Stimulated activated CD4-positive, alpha-beta T cell treated with anti-CD3 and anti-CD28 coated beads, Interleukin-4, amount 100 ng/mL, for 1 hour (primary cell): ENCODE data around the gene TSPAN33.
"Not testable (repeated sequence)": the region's sequence is repeated elsewhere in the genome, so short reads cannot be mapped to it uniquely, and the experiment has no call there.

Experiments
- DNase-seq: peaks from one replicate; pipeline ENCODE4 v3.0.0-alpha.2; 2020

Gene TSPAN33, protein sequence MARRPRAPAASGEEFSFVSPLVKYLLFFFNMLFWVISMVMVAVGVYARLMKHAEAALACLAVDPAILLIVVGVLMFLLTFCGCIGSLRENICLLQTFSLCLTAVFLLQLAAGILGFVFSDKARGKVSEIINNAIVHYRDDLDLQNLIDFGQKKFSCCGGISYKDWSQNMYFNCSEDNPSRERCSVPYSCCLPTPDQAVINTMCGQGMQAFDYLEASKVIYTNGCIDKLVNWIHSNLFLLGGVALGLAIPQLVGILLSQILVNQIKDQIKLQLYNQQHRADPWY

GRCh38 chr7:129144095-129144833 is at the start of gene TSPAN33:
TSS of gene TSPAN33 (plus strand) at chr7:129144707. CDS start at chr7:129144981, 274 bp downstream.
- peak; percentile 74 for DNase-seq

DNA sequence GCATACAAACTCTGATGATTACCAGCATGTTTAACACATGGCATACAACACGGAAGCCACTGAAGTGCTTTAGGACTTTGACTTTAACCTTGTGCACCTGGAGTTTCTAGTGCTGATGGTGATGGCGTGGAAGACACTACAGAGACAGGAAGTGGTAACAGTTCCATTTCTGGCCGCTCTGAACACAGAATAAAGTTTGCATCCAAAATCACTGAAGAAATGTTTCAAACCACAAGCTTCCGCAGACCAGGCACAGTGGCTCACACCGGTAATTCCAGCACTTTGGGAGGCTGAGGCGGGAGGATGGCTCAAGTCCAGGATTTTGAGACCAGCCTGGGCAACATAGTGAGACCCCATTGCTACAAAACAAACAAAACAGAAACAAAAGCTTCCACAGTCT is 49.2 kb upstream of the TSPAN33 start:
- DNase-seq, result no peak

DNA sequence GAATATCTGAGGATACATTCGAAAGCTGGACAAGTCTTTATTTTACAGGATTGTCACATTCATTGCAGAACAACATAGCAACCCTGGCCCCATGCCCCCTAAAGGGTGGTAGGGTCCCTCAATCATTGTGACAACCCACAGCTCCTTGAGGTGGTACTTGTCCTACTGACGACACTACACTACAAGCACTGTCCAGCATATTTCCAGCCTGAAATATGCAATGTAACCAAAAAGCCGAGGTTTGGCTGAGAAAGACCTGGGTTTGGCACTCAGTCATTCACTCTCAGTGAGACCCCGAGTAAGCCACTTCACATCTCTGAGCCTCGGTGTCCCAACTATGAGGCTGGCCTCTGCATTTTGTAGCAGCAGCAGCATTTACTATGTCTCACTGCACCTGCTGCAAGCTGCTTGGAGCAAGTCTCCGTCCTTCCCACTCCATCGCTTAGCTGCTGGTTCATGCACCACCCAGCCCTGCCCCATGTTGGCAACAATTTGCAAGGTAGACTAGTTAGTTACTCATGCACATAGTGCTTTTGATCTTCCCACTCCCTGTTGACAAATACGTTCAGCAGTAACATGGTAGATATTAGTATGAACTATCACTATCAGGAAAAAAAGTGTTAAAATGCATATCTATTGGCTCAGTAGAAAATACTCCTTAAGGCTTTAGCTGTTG is 46.0 kb upstream of the TSPAN33 start:
- no peak for DNase-seq

DNA sequence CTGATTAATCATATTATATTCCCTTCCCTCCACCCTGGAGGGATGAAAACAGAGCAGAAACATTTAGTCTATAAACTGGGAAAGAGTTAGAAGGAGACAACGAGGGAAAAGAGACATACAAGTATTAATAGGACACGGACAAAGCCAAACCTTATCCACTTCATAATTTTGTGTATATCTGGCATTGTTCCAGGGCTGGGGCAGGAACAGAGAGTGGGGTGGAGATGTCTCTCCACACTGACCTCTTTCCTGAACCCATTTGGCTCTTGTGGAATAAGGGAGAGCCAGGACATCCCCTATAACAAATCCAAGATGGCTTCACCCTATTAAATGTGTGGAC is 43.7 kb upstream of the TSPAN33 start:
- DNase-seq, result no peak

DNA sequence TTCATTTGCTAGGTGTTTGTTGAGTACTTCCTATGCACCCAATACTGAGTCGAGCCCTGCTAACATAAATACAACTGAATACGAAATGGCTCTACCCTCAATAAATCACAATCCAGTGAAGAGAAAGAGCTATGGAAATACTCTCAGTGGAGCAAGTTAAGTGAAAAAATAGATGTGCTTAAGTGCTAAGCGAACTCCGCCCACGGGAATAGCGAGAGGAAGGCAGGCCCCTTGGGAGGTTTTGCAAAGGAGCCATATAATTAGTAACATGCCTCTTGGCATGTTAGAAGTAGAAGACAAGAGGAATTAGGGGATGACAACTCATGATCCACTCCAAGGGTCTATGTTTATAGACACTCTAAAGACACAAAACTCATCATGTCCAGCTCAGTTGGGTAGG is 42.8 kb upstream of the TSPAN33 start:
- DNase-seq, result no peak

DNA sequence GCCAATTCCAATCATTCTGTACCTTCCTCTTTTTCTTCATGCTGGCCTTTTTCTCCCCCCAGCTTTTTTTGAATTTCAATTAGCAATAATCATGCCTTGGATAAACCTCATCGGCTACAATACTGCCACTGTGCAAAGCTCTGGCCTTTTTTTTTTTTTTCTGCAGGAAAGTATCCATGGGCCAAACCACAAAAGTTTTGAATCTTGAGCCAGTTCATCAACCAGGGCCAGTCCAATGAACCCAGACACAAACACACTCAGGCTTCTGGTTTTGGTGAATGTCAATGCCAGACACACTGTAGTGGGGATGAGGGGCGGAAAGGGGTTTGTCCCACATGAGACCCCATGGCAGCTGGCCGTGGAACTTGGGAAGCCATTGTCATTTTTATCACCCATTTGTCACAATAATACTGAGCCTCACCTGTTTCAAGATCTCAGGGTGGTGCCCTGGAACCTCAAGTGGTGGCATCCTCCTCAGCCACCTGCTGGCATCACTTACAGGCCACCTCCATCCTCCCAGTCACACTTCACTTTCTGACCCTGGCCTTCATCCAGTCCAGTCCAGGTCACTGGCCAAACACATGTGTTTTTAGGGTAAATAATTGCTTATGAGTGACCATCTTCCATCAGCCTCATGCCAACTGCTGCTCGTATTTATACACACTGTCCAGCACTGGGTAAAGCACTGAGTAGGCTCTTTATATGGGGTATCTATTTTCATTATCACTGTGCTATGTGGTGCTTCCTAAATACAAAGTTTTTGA is 40.8 kb upstream of the TSPAN33 start:
- no peak for DNase-seq

DNA sequence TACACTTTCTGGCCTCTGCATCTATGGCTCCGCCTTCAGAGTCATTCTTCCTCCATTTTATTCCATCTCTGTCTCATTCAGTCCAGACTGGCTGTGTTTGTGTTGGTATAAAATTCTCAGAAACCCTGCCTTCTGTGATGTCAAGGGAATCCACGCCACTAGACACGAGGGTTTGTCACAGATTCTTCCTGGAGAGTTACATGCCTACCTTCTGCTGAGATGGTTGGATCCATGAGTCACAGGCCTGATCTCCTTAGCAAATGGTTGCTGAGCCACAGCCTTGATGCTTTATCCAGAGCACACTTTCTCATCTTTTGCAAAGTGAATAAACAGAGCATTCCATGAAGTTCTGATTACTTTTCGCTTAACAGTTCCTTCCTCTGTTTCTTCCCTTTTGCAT is 35.9 kb upstream of the TSPAN33 start:
- no peak for DNase-seq

- DNase-seq, result no peak
Observed at GRCh38 chr7:129110258-129110981, 34.1 kb upstream of the TSPAN33 start.

GRCh38 chr7:129110982-129111376 is 33.5 kb upstream of the TSPAN33 start:
- no peak for DNase-seq

DNA sequence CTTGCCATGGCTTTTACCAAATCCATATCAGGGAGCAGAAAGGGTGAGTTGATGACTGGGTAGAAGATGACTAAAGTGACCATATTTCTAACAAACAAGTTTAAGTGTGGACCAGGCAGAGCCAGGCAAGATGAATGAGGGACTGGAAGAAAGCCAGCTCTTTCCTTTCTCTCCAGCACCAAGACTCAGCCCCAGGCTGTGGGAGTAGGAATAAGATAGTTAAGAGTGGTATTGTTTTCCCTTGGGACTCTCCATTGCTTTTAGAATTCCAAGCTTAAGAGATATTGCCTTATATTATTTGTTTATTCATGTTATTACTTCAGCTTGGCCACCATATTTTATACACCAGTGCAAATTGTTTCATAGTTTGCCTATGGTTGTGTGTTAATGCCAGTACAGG is 28.8 kb upstream of the TSPAN33 start:
- DNase-seq, result no peak

DNA sequence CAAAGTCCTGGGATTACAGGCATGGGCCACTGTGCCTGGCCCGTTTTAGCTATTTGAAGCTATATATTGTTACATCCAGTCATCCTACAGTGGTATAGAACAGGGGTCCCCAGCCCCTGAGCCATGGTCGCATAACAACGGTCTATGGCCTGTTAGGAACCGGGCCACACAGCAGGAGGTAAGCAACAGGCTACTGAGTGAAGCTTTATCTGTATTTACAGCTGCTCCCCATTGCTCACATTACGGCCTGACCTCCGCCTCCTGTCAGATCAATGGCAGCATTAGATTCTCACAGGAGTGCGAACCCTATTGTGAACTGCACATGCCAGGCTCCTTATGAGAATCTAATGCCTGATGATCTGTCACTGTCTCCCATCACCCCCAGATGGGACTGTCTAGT is 26.3 kb upstream of the TSPAN33 start:
- DNase-seq, result no peak

DNA sequence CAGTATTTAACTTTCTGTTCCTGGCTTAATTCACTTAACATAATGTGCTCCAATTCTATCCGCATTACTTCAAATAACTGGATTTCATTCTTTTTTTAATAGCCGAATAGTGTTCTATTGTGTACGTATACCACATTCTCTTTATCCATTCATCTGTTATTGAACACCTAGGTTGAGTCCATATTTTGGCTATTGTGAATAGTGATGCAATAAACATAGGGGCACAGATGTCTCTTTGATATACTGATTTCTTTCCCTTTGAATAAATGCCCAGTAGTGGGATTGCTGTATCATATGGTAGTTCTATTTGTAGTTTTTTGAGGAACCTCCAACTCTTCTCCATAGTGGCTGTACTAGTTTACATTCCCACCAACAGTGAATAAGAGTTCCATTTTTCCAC is 25.5 kb upstream of the TSPAN33 start:
- no peak for DNase-seq

GRCh38 chr7:129121501-129122077 is 22.9 kb upstream of the TSPAN33 start:
- DNase-seq, result not testable (repeated sequence)

DNA sequence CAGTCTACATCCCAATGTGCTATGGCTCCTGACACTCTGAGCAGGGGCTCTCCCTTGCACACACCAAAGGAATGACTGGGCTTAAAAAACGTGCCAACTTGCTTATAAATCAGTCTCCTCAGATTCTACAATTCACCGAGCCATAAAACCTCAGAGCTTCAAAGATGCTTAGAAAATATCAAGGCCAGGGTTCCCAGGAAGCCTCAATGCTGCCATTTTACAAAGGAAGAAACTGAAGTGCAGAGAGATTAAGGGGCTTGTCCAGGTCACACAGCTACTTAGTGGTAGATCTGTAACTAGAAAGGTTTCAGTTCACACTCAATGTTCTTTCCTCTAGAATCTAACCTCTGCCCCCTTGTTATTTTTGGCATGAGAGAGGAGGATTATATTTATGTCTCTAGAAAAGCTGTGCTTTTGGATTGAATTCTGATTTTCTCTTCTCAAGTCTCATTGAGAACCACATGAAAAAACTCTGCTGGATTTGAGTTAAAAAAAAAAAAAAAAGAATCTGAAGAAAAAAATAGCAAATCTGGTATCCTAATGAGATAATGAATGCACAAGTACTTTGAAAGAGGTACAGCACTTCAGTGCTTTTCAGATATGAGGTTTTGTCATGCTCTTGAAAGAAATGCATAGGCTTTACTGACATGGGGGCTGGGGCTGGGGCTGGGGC is 22.3 kb upstream of the TSPAN33 start:
- DNase-seq, result no peak

DNA sequence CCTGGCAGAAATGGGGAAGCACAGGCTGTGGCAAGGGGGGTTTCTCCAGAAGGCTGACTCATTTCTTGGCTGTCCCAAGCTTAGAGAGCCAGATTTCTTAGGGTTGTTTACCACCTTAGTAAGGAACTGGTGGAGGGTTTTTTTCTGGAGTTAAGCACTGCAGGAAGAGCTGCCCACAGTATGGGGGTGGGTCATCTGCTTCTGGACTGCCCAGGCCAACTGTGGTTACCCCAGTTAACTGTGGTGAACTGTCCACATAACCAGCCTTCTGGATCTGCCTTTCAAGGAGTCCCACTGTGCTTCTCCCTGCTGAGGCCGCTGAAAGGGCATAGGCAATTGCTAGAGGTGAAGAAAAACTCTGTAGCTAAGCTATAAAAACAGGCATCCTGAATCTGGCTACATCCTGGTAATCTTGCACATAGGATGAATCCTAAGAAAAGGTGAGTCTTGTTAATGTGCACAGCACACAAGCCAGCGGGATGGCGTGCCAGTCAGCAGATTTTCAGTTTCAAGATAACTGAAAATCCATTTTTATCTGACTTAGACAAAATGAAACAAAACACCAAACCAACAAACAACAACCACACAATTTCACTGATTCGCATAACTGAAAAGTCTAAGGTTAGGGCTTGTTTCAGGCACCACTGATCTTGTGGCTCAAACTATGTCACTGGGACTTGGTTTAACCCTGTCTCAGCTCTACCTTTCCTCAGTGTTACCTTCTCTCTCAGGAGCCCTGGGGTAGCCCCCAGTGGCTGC is 21.6 kb upstream of the TSPAN33 start:
- peak; percentile 33 for DNase-seq

DNA sequence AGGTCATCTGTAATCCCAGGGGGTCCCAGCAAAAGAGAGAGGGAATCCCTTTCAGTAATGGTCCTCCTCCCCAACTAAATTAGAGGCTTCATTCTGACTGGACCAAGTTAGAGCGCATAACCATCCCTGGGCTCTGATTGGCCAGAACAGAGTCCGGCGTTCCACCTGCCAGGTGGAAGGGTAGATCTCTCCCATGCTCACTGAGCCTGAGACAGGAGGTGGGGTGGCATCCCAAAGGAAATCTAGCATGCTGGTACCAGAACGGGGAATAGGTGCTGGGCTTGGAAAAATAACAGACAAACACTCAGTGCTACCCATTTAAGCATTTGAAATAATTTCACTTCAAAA is 21.0 kb upstream of the TSPAN33 start:
- DNase-seq, result no peak

DNA sequence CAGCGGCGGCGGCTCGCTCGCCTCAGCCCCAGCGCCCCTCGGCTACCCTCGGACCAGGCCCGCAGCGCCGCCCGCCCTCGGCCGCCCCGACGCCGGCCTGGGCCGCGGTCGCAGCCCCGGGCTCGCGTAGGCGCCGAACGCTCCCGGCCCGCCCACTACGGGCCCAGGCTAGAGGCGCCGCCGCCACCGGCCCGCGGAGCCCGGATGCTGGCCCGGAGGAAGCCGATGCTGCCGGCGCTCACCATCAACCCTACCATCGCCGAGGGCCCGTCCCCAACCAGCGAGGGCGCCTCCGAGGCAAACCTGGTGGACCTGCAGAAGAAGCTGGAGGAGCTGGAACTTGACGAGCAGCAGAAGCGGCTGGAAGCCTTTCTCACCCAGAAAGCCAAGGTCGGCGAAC is 18.2 kb upstream of the TSPAN33 start:
- no peak for DNase-seq

DNA sequence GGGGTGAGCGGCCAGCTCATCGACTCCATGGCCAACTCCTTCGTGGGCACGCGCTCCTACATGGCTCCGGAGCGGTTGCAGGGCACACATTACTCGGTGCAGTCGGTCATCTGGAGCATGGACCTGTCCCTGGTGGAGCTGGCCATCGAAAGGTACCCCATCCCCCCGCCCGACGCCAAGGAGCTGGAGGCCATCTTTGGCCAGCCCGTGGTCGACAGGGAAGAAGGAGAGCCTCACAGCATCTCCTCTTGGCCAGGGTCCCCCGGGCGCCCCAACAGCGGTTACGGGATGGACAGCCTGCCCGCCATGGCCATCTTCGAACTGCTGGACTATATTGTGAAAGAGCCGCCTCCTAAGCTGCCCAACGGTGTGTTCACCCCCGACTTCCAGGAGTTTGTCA is 17.4 kb upstream of the TSPAN33 start:
- no peak for DNase-seq

GRCh38 chr7:129127601-129128000 is 16.9 kb upstream of the TSPAN33 start:
- no peak for DNase-seq

- DNase-seq, result no peak
Observed at GRCh38 chr7:129134356-129134987, 10.0 kb upstream of the TSPAN33 start.
